IPS-20b (cell line): ENCODE data around the gene RPL9.
"Not testable (repeated sequence)": the region's sequence is repeated elsewhere in the genome, so short reads cannot be mapped to it uniquely, and the experiment has no call there.

ENCODE experiments used
- H3K27ac ChIP-seq: one replicate; pipeline ENCODE4 v1.5.1; 2013; ENCODE audit warnings: low read length
- H3K27me3 ChIP-seq: 2 replicates; pipeline ENCODE4 v1.6.1; 2013; ENCODE audit warnings: mild to moderate bottlenecking, low read length, inconsistent platforms; ENCODE audit not compliant: insufficient read depth
- H3K36me3 ChIP-seq: 2 replicates; pipeline ENCODE4 v1.6.1; 2013; ENCODE audit warnings: low read depth, mild to moderate bottlenecking, inconsistent platforms, low read length, moderate library complexity; ENCODE audit not compliant: insufficient read depth
- H3K4me1 ChIP-seq: 2 replicates; pipeline ENCODE4 v1.6.1; 2013; ENCODE audit warnings: mild to moderate bottlenecking, control low read depth, inconsistent platforms, low read length, moderate library complexity; ENCODE audit not compliant: insufficient read depth
- H3K4me3 ChIP-seq: 2 replicates; pipeline ENCODE4 v1.5.1; 2013; ENCODE audit warnings: mild to moderate bottlenecking, low read length, inconsistent platforms
- H3K9ac ChIP-seq: 2 replicates; pipeline ENCODE4 v1.6.1; 2013; ENCODE audit warnings: low read depth, mild to moderate bottlenecking, inconsistent platforms, low read length, moderate library complexity
- H3K9me3 ChIP-seq: 2 replicates; pipeline ENCODE4 v1.6.1; 2013; ENCODE audit warnings: mild to moderate bottlenecking, low read depth, low read length, inconsistent platforms; ENCODE audit not compliant: insufficient read depth

RPL9 gene

DNA sequence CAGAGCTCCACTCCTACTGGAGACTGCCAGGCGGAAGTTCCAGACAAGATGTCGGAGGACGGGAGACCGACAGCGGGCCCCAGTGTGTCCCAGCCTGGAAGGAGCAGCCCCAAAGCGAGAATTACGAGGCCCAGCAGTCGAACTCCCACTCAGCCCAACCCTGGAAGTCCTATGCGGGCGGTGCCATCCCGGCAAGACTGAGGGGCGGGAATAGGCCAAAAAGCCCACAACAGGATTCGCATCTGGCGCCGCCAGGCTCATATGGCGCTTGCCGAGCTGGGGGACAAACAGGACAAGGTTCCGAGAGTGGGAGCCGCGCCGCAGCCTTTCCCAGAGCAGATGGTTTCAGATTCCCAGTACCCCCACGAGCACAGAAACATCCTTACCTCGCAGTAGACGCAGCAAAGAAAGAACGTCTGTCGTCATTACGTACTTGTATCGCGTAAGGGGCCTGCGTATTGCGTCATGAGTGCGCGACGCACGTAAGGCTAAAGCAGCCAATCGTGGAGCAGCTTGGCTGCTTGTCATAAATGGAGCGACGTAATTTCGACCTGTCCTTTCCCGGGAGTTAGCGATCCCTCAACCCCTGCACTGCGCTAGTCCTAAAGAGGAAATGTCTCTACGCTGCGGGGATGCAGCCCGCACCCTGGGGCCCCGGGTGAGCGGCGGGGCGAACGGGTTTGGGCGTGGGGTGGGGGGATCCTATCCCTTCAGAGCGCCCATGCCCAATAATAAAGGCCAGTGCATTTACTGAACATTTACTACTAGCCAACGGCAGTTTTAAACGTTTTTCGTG is at the start of gene RPL9, which contains the start of gene LIAS:
RPL9 (minus strand) TSS at position 418 of the 796 bp plus-strand sequence. CDS start 483 bp downstream, outside the sequence.
LIAS (plus strand) TSS at position 552 of the 796 bp plus-strand sequence; CDS start at position 614, 62 bp downstream.
- no peaks in the 10 kb centered on the region for H3K9me3 ChIP-seq
- H3K9ac ChIP-seq, result peak within 1 kb of the TSS; percentile 99
- peak within 1 kb of the TSS; percentile 98 for H3K4me3 ChIP-seq
- peaks cover 74% of the 10 kb centered on the region for H3K36me3 ChIP-seq
- H3K27ac ChIP-seq, result peak within 1 kb of the TSS; percentile 91
- peaks cover 10% of the 10 kb centered on the region; the same call in 1 of the 2 replicates for H3K4me1 ChIP-seq
- H3K27me3 ChIP-seq, result no peaks in the 10 kb centered on the region

DNA sequence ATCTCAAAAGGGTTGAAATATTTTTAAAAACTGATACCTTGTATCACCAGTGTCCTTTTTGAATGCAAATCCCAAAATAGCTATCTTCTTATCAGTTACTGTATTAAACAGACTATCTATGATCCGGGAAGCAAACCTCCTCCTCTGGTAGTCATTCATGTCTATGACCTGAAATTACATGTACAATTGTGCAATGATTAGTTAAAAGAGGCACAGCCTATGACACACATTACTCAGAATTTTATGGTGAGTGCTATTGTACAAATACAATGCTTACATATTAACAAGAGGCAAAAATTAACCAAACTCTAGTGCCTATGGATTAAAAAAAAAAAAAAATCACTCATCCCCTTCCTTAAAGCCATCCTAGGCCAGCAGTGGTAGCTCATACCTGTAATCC is 46.9 kb upstream of the RPL9 start:
- no peak overlapping the region for H3K4me3 ChIP-seq
- H3K9me3 ChIP-seq, result no peaks in the 10 kb centered on the region
- H3K27me3 ChIP-seq, result no peaks in the 10 kb centered on the region
- H3K36me3 ChIP-seq, result peaks cover 94% of the 10 kb centered on the region
- H3K27ac ChIP-seq, result no peak overlapping the region
- no peak overlapping the region for H3K9ac ChIP-seq
- H3K4me1 ChIP-seq, result no peaks in the 10 kb centered on the region

- no peaks in the 10 kb centered on the region for H3K4me1 ChIP-seq
- H3K27me3 ChIP-seq, result no peaks in the 10 kb centered on the region
- H3K4me3 ChIP-seq, result no peak overlapping the region
- H3K27ac ChIP-seq, result no peak overlapping the region
- H3K36me3 ChIP-seq, result peaks cover 93% of the 10 kb centered on the region
- H3K9ac ChIP-seq, result no peak overlapping the region
- no peaks in the 10 kb centered on the region for H3K9me3 ChIP-seq
Observed at GRCh38 chr4:39504538-39504937, 45.8 kb upstream of the RPL9 start.

- H3K4me1 ChIP-seq, H3K9me3 ChIP-seq, H3K27me3 ChIP-seq, H3K9ac ChIP-seq, H3K4me3 ChIP-seq, H3K27ac ChIP-seq: not testable (repeated sequence)
- H3K36me3 ChIP-seq, result peaks cover 88% of the 10 kb centered on the region
Observed at GRCh38 chr4:39502664-39503035, 43.9 kb upstream of the RPL9 start.

- Histone ChIP-seq H3K36me3 (peaks cover 83% of the 10 kb centered on the region), H3K27ac (no peak overlapping the region), H3K4me1 (no peaks in the 10 kb centered on the region), H3K4me3 (no peak overlapping the region), H3K9ac (no peak overlapping the region), H3K9me3 (no peaks in the 10 kb centered on the region), H3K27me3 (no peaks in the 10 kb centered on the region)
Observed at GRCh38 chr4:39502019-39502663, 43.4 kb upstream of the RPL9 start.

- peaks cover 49% of the 10 kb centered on the region for H3K36me3 ChIP-seq
- H3K9me3 ChIP-seq, result no peaks in the 10 kb centered on the region
- H3K27me3 ChIP-seq, result no peaks in the 10 kb centered on the region
- H3K4me1 ChIP-seq, result no peaks in the 10 kb centered on the region
- no peak overlapping the region for H3K4me3 ChIP-seq
- H3K27ac ChIP-seq, result no peak overlapping the region
- no peak overlapping the region for H3K9ac ChIP-seq
Observed at GRCh38 chr4:39498727-39499020, 40.0 kb upstream of the RPL9 start.

- no peaks in the 10 kb centered on the region for H3K4me1 ChIP-seq
- H3K36me3 ChIP-seq, result peaks cover 43% of the 10 kb centered on the region
- H3K27ac ChIP-seq, result no peak overlapping the region
- no peaks in the 10 kb centered on the region for H3K9me3 ChIP-seq
- H3K9ac ChIP-seq, result no peak overlapping the region
- H3K4me3 ChIP-seq, result no peak overlapping the region
- H3K27me3 ChIP-seq, result no peaks in the 10 kb centered on the region
Observed at GRCh38 chr4:39497909-39498726, 39.4 kb upstream of the RPL9 start.

- no peak overlapping the region for H3K27ac ChIP-seq
- H3K27me3 ChIP-seq, result no peaks in the 10 kb centered on the region
Observed at GRCh38 chr4:39495446-39496213, 36.9 kb upstream of the RPL9 start.

DNA sequence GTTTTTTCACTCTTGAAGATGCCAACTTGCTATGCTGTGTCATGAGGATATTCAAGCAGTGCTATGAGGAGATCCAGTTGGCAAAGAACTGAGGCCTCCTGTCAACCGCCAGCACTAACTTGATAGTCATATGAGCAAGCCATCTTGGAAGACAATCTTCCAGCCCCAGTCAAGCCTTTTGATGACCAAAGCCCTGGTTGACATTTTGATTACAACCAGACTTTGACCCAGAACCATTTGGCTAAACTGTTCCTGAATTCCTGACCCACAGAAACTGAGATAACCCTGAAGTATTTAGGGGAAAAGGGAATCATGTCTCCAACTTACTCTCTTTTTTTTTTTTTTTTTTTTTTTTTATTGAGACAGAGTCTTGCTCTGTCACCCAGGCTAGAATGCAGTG is 35.6 kb upstream of the RPL9 start:
- H3K4me1 ChIP-seq, result no peaks in the 10 kb centered on the region

More at GRCh38 chr4:39495446-39496213, 36.9 kb upstream of the RPL9 start:
- Histone ChIP-seq H3K4me3 (no peak overlapping the region), H3K9me3 (no peaks in the 10 kb centered on the region), H3K4me1 (no peaks in the 10 kb centered on the region), H3K9ac (no peak overlapping the region), H3K36me3 (peaks cover 25% of the 10 kb centered on the region; the same call in 1 of the 2 replicates)

DNA sequence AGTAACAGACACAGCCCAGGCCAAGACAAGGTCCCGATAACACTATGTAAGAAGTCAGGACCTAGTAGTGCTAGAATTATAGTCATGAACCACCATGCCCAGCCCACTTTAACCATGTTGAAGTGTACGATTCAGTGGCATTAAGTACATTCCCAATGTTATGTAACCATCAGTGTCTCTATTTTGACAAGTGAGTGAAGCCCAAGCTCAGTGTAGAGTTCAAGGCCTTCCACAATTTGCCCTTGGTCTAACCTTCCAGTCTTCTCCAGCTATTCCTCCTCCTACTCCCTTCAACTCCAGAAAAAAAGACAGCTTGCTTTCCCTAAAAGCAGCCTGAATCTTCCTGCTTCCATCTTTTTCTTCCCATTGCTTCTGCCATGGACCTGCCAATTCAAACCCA is 31.6 kb upstream of the RPL9 start:
- H3K9me3 ChIP-seq, result no peaks in the 10 kb centered on the region
- H3K27ac ChIP-seq, result no peak overlapping the region
- no peaks in the 10 kb centered on the region for H3K36me3 ChIP-seq
- no peak overlapping the region for H3K4me3 ChIP-seq
- no peak overlapping the region for H3K9ac ChIP-seq
- H3K27me3 ChIP-seq, result no peaks in the 10 kb centered on the region
- no peaks in the 10 kb centered on the region for H3K4me1 ChIP-seq

More for the DNA sequence above, 35.6 kb upstream of the RPL9 start:
- H3K36me3 ChIP-seq, result peaks cover 13% of the 10 kb centered on the region; the same call in 1 of the 2 replicates
- H3K27me3 ChIP-seq, result no peaks in the 10 kb centered on the region
- H3K9me3 ChIP-seq, result no peaks in the 10 kb centered on the region
- no peak overlapping the region for H3K27ac ChIP-seq
- no peak overlapping the region for H3K4me3 ChIP-seq
- H3K9ac ChIP-seq, result no peak overlapping the region

DNA sequence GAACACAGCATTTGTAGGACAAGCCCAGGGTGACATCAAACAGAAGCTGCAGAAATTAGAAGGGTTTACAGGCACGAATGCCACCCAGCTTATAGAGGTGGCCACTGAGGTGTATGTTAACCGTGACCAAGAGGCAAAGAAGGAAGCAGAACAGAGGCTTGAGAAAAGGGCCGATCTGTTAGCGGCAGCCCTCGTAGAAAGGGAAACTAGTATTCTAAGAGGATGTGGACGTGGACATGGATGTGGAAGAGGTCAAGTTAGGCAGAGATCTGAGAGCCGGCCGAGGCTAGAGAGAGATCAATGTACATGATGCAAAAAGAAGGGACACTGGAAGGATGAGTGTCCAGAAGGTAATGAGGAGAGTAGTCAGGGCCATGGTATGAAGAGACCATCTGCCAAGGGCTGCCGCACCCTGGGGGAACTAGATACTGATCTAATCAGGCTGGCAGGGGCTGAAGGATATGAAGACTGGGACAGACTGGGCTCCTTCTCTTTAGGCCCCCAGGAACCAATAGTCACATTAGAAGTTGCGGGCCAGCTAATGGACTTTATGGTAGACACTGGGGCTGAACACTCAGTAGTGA is 27.6 kb upstream of the RPL9 start:
- H3K36me3 ChIP-seq, result no peaks in the 10 kb centered on the region
- no peaks in the 10 kb centered on the region for H3K27me3 ChIP-seq
- no peak overlapping the region for H3K9ac ChIP-seq
- peaks cover 2% of the 10 kb centered on the region; the same call in 1 of the 2 replicates for H3K9me3 ChIP-seq
- H3K4me3 ChIP-seq, result no peak overlapping the region
- no peaks in the 10 kb centered on the region for H3K4me1 ChIP-seq
- H3K27ac ChIP-seq, result no peak overlapping the region
